Limb (tissue), 2 donors: Measurements from ENCODE around the gene CCDC91.
"Not testable (repeated sequence)": the region's sequence is repeated elsewhere in the genome, so short reads cannot be mapped to it uniquely, and the experiment has no call there.

Experiments
- DNase-seq, 2 donors: peaks; one replicate each; pipeline ENCODE4 v3.0.0-alpha.2; 2016; ENCODE audit errors: extremely low spot score in 2 of 2

The CCDC91 gene

DNA sequence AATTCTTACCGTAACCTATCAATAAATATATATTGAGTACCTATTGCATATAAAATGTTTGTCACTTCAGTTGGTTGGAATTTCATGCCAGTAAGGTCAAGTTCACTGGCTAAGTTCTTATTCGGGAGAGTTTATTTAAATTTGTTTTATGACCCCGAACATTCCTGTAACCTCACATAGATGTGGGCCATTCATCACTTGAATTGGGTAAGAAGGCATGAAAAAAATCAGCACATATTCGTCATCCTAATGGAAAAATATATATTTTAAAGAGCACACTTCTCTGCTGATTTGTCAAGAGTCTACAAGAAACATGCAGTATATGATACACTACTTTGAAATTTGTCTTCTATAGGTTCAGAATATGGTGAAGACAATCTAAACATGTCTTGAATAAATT, 263.4 kb downstream of the CCDC91 start:
- no peak for DNase-seq

DNA sequence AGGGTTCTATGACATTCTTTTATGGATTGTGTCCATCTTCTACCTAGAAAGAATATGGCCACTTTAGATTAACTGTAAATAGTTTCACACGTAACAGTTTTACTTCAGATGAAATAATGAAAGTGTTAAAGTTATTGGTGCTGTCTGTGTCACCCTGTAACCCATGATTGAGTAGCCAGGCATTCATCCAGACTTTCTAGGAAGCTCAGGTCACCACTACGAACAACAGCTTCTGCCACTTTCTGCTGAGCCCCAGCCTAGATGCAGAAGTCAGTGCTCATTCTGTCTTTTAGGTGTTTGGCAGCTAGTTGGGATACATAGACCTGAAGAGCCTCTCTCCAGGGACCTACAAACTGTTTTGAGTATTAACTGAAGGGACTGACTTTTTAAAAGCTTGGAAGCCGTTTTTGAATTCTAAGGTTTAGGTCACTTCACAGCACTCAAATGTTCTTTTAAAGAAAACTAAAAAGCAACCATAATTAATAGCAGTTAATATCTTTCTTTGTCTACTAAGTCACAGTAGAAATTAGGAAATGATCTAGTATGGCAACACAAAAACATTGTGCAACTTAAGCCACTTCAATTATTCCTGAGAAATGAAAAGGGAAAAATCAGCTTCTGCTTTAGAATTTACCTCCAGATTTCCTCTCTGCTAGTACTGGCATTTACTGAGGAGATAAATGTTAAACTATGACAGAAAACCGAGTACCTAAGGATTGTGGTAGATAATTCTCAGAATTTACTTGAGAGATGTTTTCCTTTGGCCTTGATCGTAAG, 266.9 kb downstream of the CCDC91 start:
- DNase-seq, result no peak

DNA sequence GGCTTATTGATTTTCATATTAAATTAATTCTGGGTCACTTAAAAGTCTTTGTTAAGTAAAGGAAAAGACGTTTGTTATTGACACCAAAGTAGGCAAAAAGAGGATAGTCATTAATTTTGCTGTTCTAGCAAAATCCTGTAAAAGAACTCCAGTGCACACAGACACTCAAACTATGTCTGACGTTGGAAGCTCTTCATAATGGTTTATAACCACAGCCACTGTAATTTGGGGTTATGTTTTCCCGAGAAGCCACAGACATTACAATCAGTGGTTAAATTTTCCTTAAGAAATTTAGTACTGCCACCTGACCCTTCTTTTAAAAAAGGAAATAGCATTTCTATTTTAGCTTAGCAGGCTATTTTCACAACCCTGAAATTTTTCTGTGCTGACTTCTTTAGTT, 267.5 kb downstream of the CCDC91 start:
- DNase-seq, result no peak

DNA sequence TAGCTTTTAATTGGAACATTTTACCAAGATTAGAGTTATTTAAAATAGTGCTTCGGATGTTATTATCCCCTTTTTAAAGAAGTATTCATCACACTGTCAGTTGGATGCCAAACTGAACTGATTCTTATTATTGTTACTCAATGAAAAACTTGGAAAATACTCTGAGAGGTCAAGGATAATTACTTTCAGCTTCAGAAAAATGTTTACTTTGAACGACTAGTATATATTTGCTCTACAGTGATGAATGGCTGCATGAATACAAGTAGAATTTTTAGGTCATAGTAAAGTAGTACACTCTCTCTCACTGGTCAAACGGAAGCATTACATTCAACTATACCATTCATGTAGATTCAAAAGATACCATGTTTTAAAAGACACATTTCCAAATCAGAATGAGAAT, 269.2 kb downstream of the CCDC91 start:
- DNase-seq, result no peak

DNA sequence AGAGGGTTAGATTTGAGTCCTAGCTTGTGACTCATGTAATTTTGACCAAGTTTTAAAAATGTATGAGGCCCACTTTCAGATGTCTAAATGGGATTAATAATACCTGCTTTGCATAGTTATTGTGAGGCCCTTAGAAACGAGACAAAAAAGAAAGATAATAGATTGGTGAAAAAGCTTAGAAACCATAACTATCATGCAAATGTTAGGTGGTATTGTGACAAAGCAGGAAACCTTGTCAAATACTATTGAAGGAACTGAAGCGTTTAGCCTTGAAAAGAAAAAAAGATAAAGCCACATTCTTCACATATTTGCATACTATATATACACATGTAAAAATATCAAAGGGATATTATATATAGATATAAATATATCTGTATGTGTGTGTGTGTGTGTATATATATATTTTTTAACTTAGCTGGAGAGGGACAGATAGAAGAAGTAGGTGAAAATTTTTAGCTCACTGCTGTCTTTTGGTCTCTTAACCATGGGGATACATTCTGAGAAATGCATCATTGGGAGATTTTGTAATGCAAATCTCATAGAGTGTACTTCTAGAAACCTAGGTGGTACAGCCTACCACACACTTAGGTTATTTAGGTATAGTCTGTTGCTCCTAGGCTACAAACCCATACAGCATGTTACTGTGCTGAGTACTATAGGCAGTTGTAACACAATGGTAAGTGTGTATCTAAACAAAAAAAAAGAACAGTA, 270.3 kb downstream of the CCDC91 start:
- no peak for DNase-seq

DNA sequence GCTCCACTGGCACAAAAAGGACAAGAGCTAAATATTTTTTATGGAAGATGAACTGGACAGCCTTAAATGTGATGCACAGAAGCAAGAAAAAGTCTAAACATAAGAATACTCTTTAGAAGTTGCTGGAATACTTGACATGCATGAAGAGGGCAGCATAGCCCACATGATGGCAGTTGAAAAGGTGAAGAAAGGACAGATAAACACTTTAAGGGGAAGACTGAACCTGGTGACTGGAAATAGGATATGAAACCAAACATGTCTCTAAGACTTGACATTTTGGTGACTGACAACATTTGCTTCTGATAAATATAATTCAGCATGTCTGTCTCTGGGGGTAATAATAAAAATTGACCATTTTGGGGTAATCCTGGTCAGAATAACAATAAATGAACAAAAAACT, 273.1 kb downstream of the CCDC91 start:
- no peak for DNase-seq

DNA sequence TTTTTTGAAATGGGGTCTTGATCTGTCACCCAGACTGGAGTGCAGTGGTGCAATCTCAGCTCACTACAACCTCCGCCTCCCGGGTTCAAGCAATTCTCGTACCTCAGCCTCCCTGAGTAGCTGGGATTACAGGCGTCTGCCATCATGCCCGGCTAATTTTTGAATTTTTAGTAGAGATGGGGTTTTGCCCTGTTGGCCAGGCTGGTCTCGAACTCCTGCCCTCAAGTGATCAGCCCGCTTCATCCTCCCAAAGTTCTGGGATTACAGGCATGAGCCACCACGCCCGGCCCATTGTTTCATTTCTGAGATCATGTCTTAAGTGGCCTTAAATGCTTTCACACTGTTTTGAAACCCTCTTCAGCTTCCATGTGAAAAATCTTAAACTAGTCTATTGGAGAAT, 281.5 kb downstream of the CCDC91 start:
- DNase-seq, result not testable (repeated sequence)

DNA sequence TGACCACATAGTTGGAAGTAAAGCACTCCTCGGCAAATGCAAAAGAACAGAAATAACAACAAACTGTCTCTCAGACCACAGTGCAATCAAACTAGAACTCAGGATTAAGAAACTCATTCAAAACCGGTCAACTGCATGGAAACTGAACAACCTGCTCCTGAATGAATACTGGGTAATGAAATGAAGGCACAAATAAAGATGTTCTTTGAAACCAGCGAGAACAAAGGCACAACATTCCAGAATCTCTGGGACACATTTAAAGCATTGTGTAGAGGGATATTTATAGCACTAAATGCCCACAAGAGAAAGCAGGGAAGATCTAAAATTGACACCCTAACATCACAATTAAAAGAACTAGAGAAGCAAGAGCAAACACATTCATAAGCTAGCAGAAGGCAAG, 285.9 kb downstream of the CCDC91 start:
- DNase-seq, result not testable (repeated sequence)

DNA sequence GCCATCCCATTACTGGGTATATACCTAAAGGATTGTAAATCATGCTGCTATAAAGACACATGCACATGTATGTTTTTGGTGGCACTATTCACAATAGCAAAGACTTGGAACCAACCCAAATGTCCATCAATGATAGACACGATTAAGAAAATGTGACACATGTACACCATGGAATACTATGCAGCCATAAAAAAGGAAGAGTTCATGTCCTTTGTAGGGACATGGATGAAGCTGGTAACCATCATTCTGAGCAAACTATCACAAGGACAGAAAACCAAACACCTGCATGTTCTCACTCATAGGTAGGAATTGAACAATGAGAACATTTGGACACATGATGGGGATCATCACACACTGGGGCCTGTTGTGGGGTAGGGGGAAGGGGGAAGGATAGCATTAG, 288.8 kb downstream of the CCDC91 start:
- not testable (repeated sequence) for DNase-seq

DNA sequence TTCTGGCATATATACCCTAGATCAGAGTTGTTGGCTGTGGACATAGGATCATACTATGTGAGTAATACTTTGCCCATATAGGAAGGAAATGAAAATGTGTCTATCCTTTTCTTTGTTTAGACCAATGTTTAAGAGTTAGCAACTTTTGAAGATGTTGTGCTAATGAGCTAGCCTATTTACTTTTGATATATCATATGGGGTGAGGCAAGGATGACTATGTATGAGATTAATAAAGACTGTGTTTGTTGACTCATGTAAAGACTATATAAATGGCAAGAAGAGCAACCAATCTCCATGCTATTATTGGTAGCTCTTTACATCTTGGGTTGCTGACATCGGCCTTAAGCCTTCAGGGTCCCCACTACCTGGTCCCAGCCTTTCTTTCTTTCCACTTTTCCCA, 289.4 kb downstream of the CCDC91 start:
- no peak for DNase-seq

DNA sequence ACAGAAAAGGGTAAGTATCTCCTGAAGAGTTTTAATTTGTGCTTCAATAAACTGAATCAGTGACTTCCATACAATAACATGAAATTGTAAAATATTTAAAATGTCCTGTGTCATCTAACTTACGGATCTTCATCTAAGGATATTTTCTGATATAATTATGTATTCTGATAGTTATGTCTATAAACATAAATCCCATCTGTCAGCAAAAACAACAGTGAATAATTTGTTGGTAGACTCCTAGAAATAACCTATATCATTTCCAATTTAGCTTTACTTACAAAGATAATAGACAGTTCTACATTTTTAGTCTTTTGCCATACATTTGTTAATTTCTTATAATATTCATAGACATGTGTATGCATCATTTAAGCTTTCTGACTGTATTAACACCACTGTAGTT, 293.9 kb downstream of the CCDC91 start:
- DNase-seq, result no peak

DNA sequence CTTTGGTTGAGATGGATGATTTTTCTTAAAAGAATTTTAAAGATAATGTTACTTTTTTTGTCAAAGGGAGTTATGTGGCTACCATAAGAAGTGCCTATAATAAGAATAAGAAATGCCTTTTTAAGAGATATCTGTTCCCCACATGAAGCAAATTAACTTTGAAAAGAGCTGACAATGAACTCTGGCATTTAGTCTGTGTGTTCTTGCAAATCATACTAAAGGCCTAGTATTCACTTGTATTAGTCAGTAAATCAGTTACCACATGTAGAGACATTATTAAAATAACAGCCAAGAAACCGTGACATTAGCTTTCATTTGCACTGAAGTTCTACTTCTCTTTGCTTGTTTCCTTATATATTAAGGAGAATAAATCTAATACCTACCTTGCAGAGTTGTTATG, 296.3 kb downstream of the CCDC91 start:
- DNase-seq, result no peak

DNA sequence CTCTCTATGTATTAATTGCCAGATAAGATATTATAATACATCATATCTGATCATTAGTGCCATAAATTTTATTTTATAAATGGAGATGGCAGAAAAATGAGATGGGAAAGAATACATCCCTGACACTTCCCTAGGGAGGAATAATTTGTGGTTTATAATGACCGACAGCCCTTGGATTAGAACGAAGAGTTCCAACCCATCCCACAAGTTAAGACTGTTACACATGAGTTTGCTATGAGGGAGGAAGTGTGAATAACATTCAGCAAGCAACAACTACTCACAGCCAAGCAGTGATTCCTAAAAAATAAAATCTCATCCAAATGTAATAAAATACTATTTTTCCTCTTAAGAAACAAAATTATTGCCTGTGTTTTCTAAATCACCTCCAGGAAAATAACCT, 299.0 kb downstream of the CCDC91 start:
- DNase-seq, result no peak

DNA sequence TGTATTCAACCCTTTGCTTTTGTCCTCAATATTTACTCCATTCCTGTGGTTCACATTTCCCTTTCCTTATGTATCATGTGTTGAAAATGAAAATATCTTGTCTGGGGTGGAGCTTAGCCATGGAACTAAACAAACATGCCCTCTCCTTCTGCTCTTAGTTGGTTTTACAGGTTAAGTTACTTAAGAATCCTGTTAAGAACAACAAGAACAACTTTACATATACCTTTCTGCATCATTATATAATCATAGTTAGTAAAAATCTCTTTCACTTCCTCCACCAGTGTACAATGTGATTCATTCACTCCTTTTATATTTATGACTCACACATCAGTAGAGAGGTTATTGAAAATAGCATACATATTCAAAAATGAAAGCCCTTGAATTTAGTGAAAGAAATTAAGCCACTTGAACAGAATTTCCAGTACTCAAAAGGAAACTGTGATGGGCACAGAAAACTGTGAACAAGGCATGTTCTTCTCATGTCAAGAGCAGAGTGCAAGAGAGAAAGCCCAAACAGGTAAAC, 307.7 kb downstream of the CCDC91 start:
- no peak for DNase-seq

DNA sequence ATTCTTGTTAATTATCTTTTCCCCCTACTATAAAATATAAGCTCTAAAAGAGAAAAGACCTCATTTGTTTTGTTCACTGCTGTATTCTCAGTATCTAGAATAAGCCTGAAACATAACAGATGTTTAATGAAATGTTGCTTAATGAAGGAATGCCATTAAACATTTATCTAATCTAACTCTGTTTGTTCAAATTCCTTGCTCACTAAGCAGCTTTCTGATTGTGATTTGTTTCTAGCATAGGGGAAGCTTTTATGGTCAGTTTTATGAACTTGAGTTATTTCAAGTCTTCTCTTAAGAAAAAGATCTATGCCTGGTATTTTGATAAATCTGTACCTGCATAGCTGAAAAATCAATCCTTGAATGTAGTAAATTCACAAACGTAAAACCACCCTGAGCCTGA, 308.6 kb downstream of the CCDC91 start:
- no peak for DNase-seq

DNA sequence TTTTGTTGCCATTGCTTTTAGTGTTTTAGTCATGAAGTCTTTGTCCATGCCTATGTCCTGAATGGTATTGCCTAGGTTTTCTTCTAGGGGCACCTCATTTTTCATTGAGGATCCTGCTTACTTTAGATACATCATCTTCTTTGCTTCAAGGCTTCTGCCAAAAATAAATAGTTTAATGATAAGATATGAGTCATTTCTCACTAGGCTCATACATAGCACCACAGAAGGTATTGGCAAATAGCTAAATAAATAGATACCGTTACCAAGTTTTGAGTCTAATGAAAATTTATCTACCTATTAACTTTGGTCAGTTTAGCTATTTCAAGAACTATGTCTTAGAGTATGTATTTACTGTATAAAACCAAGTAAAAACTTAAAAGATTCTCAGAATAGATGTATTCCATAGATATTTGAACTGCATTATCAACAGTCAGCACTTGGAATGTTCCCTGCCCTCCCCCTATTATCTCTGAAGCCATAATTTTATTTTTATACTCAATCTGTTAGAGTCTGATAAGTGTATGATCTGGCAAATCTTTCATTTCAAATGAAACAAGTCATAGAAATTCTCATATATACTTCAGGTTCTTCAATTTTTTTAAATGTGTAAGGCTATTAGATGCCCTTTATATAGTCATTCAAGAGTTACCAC, 310.2 kb downstream of the CCDC91 start:
- DNase-seq, result no peak

DNA sequence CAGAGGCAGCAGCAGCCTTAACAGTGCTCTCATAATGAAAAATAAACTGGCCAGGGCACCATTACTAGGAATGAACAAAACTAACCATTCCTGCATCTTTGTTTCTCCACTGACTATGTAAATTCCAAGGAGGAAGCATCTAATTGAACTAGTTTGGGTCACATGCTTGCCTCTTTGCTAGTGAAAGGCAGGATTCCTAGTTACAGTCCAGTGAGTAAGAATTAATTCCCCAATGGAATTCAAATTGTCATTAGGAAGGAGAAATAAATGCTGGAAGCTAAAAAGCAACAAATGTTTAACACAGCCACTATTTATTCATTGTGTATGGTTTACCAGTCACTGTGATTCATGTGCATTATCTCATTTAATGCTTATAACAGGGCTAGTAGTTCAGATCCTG, 316.0 kb downstream of the CCDC91 start:
- no peak for DNase-seq

DNA sequence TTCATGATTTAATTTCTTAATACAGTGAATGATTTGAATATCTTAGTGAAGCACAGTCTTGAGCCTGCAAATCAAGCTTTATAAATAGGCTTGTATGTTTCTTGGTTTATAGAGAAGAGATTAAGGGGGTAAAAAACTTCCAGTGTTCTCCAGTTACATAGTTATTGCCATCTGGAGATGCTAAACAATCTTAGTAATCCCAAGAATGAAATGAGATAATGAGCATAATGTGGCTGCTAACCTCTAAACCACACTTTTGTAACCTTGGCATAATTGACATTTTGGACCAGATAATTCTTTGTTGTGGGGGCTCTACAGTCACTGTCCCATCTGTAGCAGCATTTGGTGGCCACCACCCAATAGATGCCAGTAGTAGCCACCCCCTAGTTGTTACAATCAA, 316.8 kb downstream of the CCDC91 start:
- no peak for DNase-seq

DNA sequence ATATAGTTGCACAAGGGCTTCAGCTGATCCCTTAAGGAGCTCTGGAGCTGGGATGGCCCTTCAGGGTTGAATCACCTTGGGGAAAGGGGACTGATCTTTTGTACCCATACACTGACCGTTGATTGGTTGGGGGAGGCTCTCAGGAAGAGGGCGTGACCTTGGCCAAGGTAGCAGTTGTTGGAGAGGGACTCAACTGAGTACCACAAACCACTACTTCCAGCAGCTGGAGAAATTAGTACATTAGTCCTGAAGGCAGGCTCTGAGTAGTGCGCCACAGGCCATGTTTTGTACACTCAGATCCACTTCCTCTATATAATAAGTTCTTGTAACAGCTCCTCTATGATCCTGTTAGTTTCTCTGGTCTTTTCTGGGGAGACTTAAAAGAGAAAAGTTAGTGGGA, 317.6 kb downstream of the CCDC91 start:
- no peak for DNase-seq

DNA sequence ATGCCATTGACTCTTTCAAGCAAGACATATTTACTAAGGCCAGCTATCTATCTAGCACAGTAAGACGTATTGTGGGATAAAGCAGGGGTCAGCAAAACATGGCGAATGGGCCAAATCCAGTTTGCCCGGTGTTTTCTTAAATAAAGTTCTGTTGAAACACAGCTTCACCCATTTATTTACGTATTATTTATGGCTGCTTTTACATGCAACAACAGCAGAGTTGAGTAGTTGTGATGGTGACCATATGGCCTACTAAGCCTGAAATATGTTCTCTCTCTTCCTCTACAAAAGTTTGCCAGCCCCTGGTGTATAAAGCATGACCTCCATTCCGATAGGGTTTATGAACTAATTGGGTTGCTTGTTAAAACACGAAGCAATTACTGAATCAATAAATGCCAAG, 322.1 kb downstream of the CCDC91 start:
- no peak for DNase-seq

DNA sequence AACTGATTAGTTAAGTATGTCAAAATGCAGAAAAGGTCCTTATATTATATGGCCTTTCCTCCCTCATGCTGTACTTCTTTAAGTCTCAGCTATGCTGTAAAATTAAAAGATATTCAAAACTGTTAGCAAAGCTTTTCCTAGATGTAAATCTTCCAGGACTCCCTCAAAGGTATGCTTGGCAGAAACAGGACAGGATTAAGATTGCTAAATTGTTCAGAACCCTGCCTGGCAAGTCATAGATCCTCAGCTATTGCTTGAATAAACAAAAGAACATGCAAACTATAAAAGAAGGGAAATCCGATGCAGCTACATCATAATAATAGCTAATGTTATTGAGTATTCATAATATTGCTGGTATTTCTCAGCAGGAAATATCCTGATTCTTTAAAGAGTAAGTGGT, 322.6 kb downstream of the CCDC91 start:
- DNase-seq, result no peak

DNA sequence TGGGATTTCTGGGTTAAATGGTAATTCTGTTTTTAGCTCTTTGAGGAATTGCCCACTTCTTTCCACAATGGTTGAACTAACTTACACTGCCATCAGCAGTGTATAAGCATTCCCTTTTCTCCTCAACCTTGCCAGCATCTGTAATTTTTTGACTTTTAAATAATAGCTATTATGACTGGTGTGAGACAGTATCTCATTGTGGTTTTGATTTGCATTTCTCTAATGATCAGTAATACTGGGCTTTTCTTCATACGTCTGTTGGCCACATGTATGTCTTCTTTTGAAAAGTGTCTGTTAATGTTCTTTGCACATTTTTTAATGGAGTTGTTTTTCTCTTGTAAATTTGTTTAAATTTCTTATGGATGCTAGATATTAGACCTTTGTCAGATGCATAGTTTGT, 323.7 kb downstream of the CCDC91 start:
- no peak for DNase-seq

DNA sequence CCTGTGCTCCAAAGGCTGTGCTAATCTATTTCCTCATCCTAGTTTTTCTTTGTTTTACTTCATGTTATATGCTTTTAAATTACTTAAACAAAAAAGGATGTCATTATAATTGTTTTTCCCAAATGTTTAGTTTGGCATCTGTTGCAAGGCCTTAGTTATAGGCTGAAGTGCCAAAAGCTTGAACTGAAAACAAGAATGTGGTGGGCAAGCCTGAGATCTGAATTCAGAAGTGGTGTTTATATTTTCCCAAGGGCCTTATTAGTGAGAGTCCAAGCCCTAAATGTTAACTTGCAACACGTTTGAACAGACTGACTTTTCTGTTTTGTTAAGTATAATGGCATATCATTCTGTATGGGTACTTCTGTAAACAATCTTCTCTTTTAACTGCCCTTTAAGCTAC, 326.8 kb downstream of the CCDC91 start:
- DNase-seq, result no peak
